Measurements from ENCODE around the gene OPRD1.

Gene OPRD1

GRCh38 chr1:28905921-28906666, 94.1 kb downstream of the OPRD1 start:
- no peak for TF ChIP-seq CTCF (IDR thresholded peaks at IDR 0.05)

DNA sequence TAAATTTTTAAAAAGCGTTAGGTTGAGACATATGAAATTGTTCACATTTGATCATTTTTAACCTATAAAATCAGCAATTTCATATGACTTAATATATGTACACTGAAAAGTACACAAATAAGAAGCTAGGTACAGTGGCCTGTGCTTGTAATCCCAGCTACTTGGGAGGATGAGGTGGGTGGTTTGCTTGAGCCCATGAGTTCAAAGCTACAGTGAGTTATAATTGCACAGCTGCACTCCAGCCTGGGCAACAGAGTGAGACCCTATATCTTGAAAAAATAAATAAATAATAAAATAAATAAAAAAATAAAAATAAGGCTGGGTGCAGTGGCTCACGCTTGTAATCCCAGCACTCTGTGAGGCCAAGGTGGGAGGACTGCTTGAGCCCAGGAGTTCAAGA, 97.2 kb downstream of the OPRD1 start:
- TF ChIP-seq CTCF (IDR thresholded peaks at IDR 0.05), result no peak

DNA sequence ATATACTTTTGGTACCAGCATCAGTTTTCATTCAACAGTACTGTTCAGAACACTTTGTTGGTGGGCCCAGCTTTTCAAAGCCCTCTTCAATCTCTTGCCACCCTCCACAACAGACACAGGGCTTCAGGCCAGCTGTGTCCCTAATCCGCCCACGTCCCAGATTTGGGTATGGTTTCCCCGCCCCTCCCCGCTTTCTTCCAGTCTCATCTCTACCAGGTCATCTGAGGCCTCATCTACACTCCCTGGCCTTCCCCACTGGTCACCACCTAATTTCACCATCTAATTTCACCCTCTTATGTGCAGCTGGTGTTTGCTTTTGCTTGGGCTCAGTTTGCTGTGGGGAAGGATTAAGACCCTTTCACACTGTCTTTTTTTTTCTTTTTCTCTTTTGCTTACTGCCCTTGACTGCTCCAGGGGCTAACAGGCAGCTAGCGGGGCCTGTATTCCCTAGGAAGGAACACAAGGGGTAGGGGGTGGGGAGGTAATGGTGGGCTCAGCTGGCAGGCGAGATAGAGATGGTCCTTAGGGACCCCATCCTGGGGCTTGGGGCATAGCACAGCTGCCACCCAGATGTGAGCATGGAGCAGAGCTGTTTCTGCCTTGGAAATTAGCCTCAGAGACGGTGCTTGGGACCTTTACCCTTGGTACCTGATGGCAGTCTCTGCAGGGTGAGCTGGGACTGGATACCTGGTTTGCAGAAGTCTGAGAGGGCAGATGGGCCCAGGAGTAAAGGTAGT, 98.6 kb downstream of the OPRD1 start:
- TF ChIP-seq CTCF (IDR thresholded peaks at IDR 0.05), result no peak

DNA sequence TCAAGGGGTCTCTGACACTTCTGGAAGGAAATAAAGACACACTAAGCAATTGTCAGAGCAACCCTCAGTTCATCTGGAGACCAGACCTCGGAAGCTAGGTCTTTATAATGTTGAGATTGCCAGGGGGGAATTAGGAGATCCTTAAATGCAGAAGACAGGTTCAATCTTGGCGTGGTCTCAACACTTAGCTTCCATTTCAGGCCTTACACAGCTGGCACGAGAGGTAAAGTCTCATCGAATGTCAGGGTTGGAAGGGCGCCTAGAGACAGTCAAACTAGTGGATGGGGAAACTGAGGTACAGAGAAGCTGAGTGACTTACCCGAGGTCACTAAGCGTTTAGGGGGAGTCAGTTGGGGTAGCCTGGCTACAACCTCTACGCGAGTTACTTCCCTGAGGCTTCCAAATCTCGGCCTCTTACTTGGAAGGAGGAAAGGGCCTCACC, 101.8 kb downstream of the OPRD1 start:
- no peak for TF ChIP-seq CTCF (IDR thresholded peaks at IDR 0.05)

DNA sequence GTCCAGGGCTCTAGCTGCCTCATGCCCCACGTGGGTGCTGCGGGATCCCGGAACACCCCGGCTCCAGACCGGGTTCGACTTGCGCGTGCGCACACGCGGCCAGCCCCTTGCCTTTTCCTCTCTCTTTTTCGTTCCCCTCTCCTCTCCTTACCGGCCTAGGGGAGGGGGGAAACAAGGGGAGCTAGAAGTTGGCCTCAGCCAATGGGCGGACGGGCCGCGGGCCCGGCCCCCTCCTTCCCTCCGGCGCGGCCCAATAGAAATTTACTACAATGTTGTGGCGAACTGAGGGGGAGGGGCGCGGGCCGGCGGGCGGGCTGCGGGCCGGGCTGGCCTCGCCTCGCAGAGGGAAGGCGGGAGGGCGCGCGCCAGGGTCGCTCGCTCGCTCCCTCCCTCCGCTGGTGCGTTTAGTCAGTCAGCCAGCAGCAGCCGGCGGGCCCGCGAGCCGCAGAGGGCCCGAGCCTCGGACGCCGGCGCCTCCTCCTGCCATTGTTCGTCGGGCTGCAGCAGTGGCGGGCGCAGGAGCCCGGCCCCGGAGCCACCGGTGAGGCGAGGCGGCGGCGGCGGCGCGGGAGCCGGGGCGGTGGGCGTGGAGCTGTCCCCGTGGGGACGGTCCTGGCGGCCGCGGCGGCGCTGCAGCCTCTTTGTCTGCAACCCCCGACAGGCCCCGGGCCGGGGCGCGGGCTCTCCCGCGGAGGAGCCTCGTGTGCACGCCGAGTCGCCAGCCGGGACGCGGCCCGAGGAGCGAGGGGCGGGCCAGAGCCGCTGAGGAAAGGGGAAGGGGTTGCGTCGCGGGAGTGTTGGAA, 102.5 kb downstream of the OPRD1 start, which contains the start of gene EPB41:
EPB41 (plus strand) TSS at position 342 of the 803 bp plus-strand sequence. CDS start 72,869 bp downstream, outside the sequence.
- TF ChIP-seq CTCF (IDR thresholded peaks at IDR 0.05), result no peak

GRCh38 chr1:28915031-28915895, 103.3 kb downstream of the OPRD1 start:
- no peak for TF ChIP-seq CTCF (IDR thresholded peaks at IDR 0.05)

DNA sequence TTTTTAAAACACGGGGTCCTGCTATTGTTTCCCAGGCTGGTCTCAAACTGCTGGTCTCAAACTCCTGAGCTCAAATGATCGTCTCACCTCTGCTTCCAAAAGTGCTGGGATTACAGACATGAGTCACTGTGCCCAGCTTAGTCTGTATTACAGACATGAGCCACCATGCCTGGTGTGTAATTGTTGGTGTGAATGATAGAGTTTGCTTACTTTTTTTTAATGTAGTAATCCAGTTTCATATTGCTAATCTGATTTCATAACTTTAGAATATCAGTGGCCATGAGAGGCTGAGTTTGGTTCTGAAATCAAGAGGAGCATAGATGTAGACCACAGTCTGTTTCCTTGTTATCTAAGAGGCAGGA, 105.8 kb downstream of the OPRD1 start:
- TF ChIP-seq CTCF (IDR thresholded peaks at IDR 0.05), result no peak

Data from LNCAP (cell line).